NCI-H526 (cell line): Measurements from ENCODE around the gene NDUFB11.

Source experiments
- DNase-seq, 2 experiments: peaks; one replicate each; lab custom pipeline; 2025; lab: John Stamatoyannopoulos, UW

NDUFB11 gene

GRCh38 chrX:47144626-47145394 is at the start of gene NDUFB11, which contains the start of gene RBM10:
TSS of gene NDUFB11 (minus strand) at chrX:47144702. CDS start at chrX:47144679, 23 bp downstream.
TSS of gene RBM10 (plus strand) at chrX:47145221. CDS start at chrX:47147482, 2,261 bp downstream.
- peak; percentile 93 to 96 for DNase-seq

GRCh38 chrX:47193475-47194193 is 49.1 kb upstream of the NDUFB11 start, which contains the start of gene UBA1:
TSS of gene UBA1 (plus strand) at chrX:47193829. CDS start at chrX:47198803, 4,974 bp downstream.
- peak; percentile 95 to 97 for DNase-seq

- peak in 1 of 2 experiments; percentile 28 for DNase-seq
Observed at GRCh38 chrX:47191806-47192401, 47.4 kb upstream of the NDUFB11 start.

GRCh38 chrX:47191331-47191730 is 46.8 kb upstream of the NDUFB11 start:
- peak; percentile 76 to 88 for DNase-seq

GRCh38 chrX:47190445-47191269 is 46.2 kb upstream of the NDUFB11 start:
- DNase-seq = peak; percentile 86 to 96

GRCh38 chrX:47189906-47190305 is 45.4 kb upstream of the NDUFB11 start:
- DNase-seq = peak in 1 of 2 experiments; percentile 21

- DNase-seq = no peak
Observed at GRCh38 chrX:47187106-47187677, 42.7 kb upstream of the NDUFB11 start.

GRCh38 chrX:47186096-47186740 is 41.7 kb upstream of the NDUFB11 start:
- DNase-seq = no peak

- DNase-seq = no peak
Observed at GRCh38 chrX:47185241-47185640, 40.7 kb upstream of the NDUFB11 start.

- no peak for DNase-seq
Observed at GRCh38 chrX:47184486-47184885, 40.0 kb upstream of the NDUFB11 start.

GRCh38 chrX:47182106-47182700 is 37.7 kb upstream of the NDUFB11 start:
- no peak for DNase-seq

- DNase-seq = no peak
Observed at GRCh38 chrX:47181301-47181700, 36.8 kb upstream of the NDUFB11 start.

- no peak for DNase-seq
Observed at GRCh38 chrX:47180346-47180745, 35.8 kb upstream of the NDUFB11 start.

GRCh38 chrX:47179928-47180255 is 35.4 kb upstream of the NDUFB11 start:
- no peak for DNase-seq

- DNase-seq = no peak
Observed at GRCh38 chrX:47179221-47179927, 34.9 kb upstream of the NDUFB11 start.

- no peak for DNase-seq
Observed at GRCh38 chrX:47178337-47178736, 33.8 kb upstream of the NDUFB11 start.

- no peak for DNase-seq
Observed at GRCh38 chrX:47177079-47177478, 32.6 kb upstream of the NDUFB11 start.

- no peak for DNase-seq
Observed at GRCh38 chrX:47176101-47176740, 31.7 kb upstream of the NDUFB11 start.

- no peak for DNase-seq
Observed at GRCh38 chrX:47175588-47175980, 31.1 kb upstream of the NDUFB11 start.
